OCI-LY7 (cell line): Measurements from ENCODE around the gene CARNS1. TPM values are rescaled to one million over a fixed set of nuclear protein-coding genes. Genes with fewer than 3 reads are reported as not detected.

Source experiments
- Bru-seq: library from RNA; stranded (reverse); fragments of 400-500 nt; gene quantifications from one replicate; lab custom pipeline; 2021; lab: Mats Ljungman, UMichigan
- BruChase-seq, 2 experiments: library from RNA; stranded (reverse); fragments of 400-500 nt; gene quantifications; one replicate each; lab custom pipeline; 2021; lab: Mats Ljungman, UMichigan
- BruUV-seq: library from RNA; stranded (reverse); fragments of 400-500 nt; replicated peaks from 2 replicates; lab custom pipeline; 2021; lab: Mats Ljungman, UMichigan
- CTCF ChIA-PET: fragments of 300-600 bp; sonication (Branson Sonifier 250); formaldehyde crosslinking; loops from one replicate; lab custom pipeline; 2022; ENCODE audit warnings: antibody characterized with exemption; ENCODE audit not compliant: unreplicated experiment; lab: Charles Lee
- POLR2A ChIA-PET: fragments of 300-600 bp; sonication (Branson Sonifier 250); formaldehyde crosslinking; loops from one replicate; lab custom pipeline; 2022; ENCODE audit warnings: antibody characterized with exemption; lab: Charles Lee
- DNase-seq: peaks from one replicate; pipeline ENCODE4 v3.0.0-alpha.2; 2015; ENCODE audit warnings: low spot score
- H2AFZ ChIP-seq: fragments of 200-600 bp; sonication (generic), shearing (Covaris generic); 2 replicates; pipeline ENCODE4 v1.6.1; 2014; ENCODE audit warnings: mild to moderate bottlenecking, antibody characterized with exemption, low read length, moderate library complexity
- H3K27ac ChIP-seq: fragments of 200-600 bp; sonication (generic); 2 replicates; pipeline ENCODE4 v1.5.1; 2014; ENCODE audit warnings: mixed run types, low read depth, mild to moderate bottlenecking, moderate library complexity, low read length, inconsistent platforms; ENCODE audit not compliant: poor library complexity, severe bottlenecking
- H3K36me3 ChIP-seq: fragments of 200-600 bp; sonication (generic); 2 replicates; pipeline ENCODE4 v1.6.1; 2014; ENCODE audit warnings: mild to moderate bottlenecking, antibody characterized with exemption, low read length, moderate library complexity, mixed read lengths; ENCODE audit not compliant: insufficient read depth
- H3K4me1 ChIP-seq: fragments of 200-600 bp; sonication (generic); 2 replicates; pipeline ENCODE4 v1.5.1; 2014; ENCODE audit warnings: mild to moderate bottlenecking, low read length; ENCODE audit not compliant: insufficient read depth, poor library complexity, severe bottlenecking
- H3K4me2 ChIP-seq: fragments of 200-600 bp; sonication (generic); 2 replicates; pipeline ENCODE4 v1.6.1; 2014; ENCODE audit warnings: mild to moderate bottlenecking, low read length
- H3K4me3 ChIP-seq: fragments of 200-600 bp; sonication (generic); 2 replicates; pipeline ENCODE4 v1.5.1; 2014; ENCODE audit warnings: mild to moderate bottlenecking, low read depth, low read length; ENCODE audit not compliant: poor library complexity, severe bottlenecking
- H3K79me2 ChIP-seq: fragments of 200-600 bp; sonication (generic); 2 replicates; pipeline ENCODE4 v1.6.1; 2016; ENCODE audit warnings: low read depth, mild to moderate bottlenecking, low read length, moderate library complexity, mixed read lengths; ENCODE audit not compliant: insufficient read depth
- H3K9me2 ChIP-seq: fragments of 200-600 bp; sonication (generic); 2 replicates; pipeline ENCODE4 v1.6.1; 2016; ENCODE audit warnings: mild to moderate bottlenecking, low read length, mixed read lengths; ENCODE audit not compliant: insufficient read depth
- H3K9me3 ChIP-seq: fragments of 200-600 bp; sonication (generic); 2 replicates; pipeline ENCODE4 v1.6.1; 2014; ENCODE audit warnings: mild to moderate bottlenecking, mixed run types, low read length, mixed read lengths
- H4K20me1 ChIP-seq: fragments of 200-600 bp; sonication (generic); 2 replicates; pipeline ENCODE4 v1.6.1; 2014; ENCODE audit warnings: mild to moderate bottlenecking, antibody characterized with exemption, low read length, moderate library complexity, mixed read lengths; ENCODE audit not compliant: insufficient read depth
- EZH2phosphoT487 ChIP-seq: fragments of 200-600 bp; sonication (generic); IDR thresholded peaks from 2 replicates; pipeline ENCODE4 v1.6.1; 2018; ENCODE audit warnings: low read depth, borderline replicate concordance, mild to moderate bottlenecking, mixed run types, antibody characterized with exemption, low read length, moderate library complexity, mixed read lengths
- intact Hi-C: fragments of 100-400 bp; cut with micrococcal nuclease; formaldehyde crosslinking; loops from one replicate; pipeline ENCODE4 v1.10.0; 2022; ENCODE audit not compliant: unreplicated experiment
- long read RNA-seq: library from polyadenylated mRNA; stranded (forward); transcript quantifications from one replicate; pipeline ENCODE4 v2.0.0, GENCODE V29; 2022
- total RNA-seq, 2 experiments: library from RNA; depleted of rRNA in 1 of 2; stranded (reverse); fragments of >200 nt in 1 of 2; shearing (Covaris generic) in 1 of 2; gene quantifications; 2 replicates each; pipeline ENCODE4 v1.2.3, GENCODE V29; 2014 to 2022
- TF ChIP-seq, protein P1 (sequence below): fragments of 200-600 bp; sonication (generic); conservative IDR thresholded peaks from 2 replicates; pipeline ENCODE4 v1.5.1; 2014; ENCODE audit warnings: mild to moderate bottlenecking, antibody characterized with exemption, low read length, moderate library complexity, mixed read lengths

The CARNS1 gene, protein sequence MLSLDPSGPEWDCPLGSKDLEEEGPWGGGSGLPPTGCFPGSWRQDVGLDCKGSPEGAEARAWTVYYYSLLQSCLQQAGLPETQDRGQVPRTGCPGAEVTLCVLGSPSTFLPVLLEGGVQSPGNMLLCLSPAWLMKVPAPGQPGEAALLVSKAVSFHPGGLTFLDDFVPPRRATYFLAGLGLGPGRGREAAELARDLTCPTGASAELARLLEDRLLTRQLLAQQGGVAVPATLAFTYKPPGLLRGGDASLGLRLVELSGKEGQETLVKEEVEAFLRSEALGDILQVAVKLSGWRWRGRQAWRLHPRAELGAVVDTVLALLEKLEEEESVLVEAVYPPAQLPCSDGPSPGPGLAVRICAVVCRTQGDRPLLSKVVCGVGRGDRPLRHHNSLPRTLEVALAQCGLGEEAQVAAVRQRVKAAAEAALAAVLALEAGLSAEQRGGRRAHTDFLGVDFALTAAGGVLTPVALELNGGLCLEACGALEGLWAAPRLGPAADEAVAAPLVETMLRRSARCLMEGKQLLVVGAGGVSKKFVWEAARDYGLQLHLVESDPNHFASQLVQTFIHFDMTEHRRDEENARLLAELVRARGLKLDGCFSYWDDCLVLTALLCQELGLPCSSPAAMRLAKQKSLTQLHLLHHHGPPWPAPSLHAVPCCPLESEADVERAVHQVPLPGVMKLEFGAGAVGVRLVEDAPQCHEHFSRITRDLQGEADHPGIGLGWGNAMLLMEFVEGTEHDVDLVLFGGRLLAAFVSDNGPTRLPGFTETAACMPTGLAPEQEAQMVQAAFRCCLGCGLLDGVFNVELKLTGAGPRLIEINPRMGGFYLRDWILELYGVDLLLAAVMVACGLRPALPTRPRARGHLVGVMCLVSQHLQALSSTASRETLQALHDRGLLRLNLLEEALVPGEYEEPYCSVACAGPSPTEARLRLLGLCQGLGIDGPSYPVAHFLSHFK
- total RNA-seq (2014; rRNA removed; shearing (Covaris generic)) (0.06 and 0.15 TPM in 2 replicates), total RNA-seq (2022) (0.21 and 0.41 TPM in 2 replicates), Bru-seq, nascent RNA (percentile 21 among the genes with signal in this experiment), BruChase-seq, experiment 1, labeled RNA remaining after a 6-hour chase (percentile 19 among the genes with signal in this experiment), BruChase-seq, experiment 2, labeled RNA remaining after a 2-hour chase (percentile 28 among the genes with signal in this experiment)
- long read RNA-seq: 0 reads

DNA sequence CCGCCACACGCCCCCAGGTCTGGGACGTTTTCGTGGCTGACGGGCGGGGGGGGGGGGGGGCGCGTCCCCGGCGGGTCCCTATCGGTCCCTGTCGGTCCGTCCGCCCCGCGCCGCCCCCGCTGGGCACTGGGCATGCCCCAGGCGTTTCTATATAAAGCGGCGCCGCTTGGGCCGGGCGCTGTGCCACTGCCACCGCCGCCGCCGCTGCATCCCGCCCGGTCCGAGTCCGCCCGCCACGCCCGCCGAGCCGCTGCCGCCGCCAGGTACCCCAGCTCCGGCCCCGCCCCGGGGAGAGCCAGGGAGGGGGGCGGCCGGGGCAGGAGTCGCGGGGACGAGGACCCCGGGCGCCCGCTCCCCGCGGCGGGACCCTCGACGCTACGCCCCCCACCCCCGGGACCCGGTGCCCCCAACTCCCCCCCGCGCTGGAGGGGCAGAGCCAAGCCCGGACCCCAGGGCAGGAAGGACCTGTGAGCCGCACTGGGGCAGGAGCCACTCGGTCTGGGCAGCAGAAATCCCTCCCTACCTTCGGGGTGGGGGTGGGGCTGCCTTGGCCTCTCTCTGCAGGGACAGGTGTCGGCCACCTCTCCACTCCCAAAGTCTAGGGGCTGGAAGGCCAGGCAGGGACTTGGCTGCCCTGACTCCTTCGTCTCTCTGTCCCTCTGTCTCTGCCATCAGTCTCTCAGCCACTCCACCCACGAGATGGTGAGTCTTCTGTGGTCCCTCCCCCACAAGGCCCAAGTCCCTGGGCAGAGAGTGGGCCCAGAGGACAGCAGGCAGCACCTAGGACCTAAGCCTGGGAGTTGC, at the start of gene CARNS1:
Gene CARNS1 (plus strand): TSS at position 178 of the 804 bp plus-strand sequence. CDS start 522 bp downstream, at position 700.
- peaks cover 3% of the 10 kb centered on the region for H3K36me3 ChIP-seq
- peak within 1 kb of the TSS; percentile 31; the same call in 1 of the 2 replicates for H3K4me2 ChIP-seq
- TF ChIP-seq, protein P1, sequence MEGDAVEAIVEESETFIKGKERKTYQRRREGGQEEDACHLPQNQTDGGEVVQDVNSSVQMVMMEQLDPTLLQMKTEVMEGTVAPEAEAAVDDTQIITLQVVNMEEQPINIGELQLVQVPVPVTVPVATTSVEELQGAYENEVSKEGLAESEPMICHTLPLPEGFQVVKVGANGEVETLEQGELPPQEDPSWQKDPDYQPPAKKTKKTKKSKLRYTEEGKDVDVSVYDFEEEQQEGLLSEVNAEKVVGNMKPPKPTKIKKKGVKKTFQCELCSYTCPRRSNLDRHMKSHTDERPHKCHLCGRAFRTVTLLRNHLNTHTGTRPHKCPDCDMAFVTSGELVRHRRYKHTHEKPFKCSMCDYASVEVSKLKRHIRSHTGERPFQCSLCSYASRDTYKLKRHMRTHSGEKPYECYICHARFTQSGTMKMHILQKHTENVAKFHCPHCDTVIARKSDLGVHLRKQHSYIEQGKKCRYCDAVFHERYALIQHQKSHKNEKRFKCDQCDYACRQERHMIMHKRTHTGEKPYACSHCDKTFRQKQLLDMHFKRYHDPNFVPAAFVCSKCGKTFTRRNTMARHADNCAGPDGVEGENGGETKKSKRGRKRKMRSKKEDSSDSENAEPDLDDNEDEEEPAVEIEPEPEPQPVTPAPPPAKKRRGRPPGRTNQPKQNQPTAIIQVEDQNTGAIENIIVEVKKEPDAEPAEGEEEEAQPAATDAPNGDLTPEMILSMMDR: no peak
- no peak for TF ChIP-seq EZH2phosphoT487
- intact Hi-C loops: no loop called here
- no peaks in the 10 kb centered on the region for H3K9me3 ChIP-seq
- ChIA-PET POLR2A (no interaction called here), CTCF (no interaction called here)
- DNase-seq: no peak
- no TSS peak for BruUV-seq
- H3K9me2 ChIP-seq: no peaks in the 10 kb centered on the region
- no peak within 1 kb of the TSS for H3K4me3 ChIP-seq
- H3K27ac ChIP-seq: no peak within 1 kb of the TSS
- no peak within 1 kb of the TSS for H2AFZ ChIP-seq
- no peaks in the 10 kb centered on the region for H3K79me2 ChIP-seq
- H3K4me1 ChIP-seq: peaks cover 70% of the 10 kb centered on the region
- H4K20me1 ChIP-seq: no peaks in the 10 kb centered on the region

DNA sequence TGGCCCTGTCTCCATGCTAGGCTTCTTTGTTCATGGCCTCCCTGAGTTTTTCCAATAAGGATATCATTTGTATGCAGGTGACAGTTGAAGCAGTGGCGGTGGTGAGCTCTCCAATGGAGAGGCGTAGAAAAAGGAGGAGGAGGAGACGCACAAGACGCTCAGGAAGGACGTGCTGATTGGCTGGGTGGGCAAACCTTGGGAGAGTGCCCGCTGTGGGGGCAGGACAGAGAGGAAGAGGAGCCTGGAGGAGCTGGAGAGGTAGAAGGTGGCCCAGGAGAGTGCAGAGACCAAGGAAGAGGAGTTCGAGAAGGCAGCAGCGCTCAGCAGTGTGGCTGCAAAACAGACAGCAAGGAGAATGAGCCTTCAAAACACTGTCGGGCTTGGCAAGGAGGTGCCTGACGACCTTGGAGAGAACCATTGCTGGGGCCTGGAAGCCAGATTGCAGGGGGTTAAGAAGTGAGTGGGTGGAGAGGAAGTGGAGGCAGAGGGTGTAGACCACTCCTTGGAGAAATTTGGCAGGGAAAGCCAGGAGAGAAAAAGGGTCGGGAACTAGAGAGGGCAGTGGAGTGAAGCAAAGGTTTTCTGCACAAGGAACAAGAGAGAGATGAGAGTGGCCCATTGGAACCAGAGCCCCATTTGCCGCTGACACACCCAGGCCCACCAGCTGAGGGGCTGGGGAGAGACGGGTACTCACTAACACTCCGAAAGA, 49.6 kb upstream of the CARNS1 start:
- Histone ChIP-seq H3K9me3 (no peaks in the 10 kb centered on the region), H3K9me2 (no peaks in the 10 kb centered on the region), H3K79me2 (no peaks in the 10 kb centered on the region), H2AFZ (no peak overlapping the region), H3K4me2 (no peak overlapping the region), H4K20me1 (no peaks in the 10 kb centered on the region), H3K4me3 (no peak overlapping the region), H3K36me3 (no peaks in the 10 kb centered on the region), H3K27ac (no peak overlapping the region), H3K4me1 (peaks cover 18% of the 10 kb centered on the region)
- BruUV-seq: no TSS peak
- no peak for DNase-seq
- ChIA-PET POLR2A (interaction anchor here (0.5 kb wide), 1 partner anchor 48 kb away, joined by 4 read pairs; no protein-coding TSS in a partner anchor), CTCF (interaction anchor here (2.3 kb wide), 1 partner anchor 14 kb away, joined by 8 read pairs; no protein-coding TSS in a partner anchor)
- TF ChIP-seq, protein P1: no peak
- TF ChIP-seq EZH2phosphoT487: no peak
- intact Hi-C loops: no loop called here
